HEK293 (cell line): ENCODE data around the gene ORAI2.

Source experiments
- BCL11A ChIP-seq: fragments of 450-650 bp; formaldehyde crosslinking; IDR thresholded peaks from 2 replicates; pipeline ENCODE4 v1.5.1; 2016; ENCODE audit warnings: low read depth, missing biosample characterization, missing genetic modification characterization
- MZF1 ChIP-seq: fragments of 450-650 bp; formaldehyde crosslinking; IDR thresholded peaks from 2 replicates; pipeline ENCODE4 v1.5.1; 2017; ENCODE audit warnings: missing biosample characterization, missing genetic modification characterization, borderline replicate concordance
- OVOL3 ChIP-seq: fragments of 450-650 bp; formaldehyde crosslinking; IDR thresholded peaks from 2 replicates; pipeline ENCODE4 v1.5.1; 2016; ENCODE audit warnings: missing biosample characterization, missing genetic modification characterization
- SCRT1 ChIP-seq: fragments of 450-650 bp; formaldehyde crosslinking; IDR thresholded peaks from 2 replicates; pipeline ENCODE4 v1.5.1; 2016; ENCODE audit warnings: missing biosample characterization, missing genetic modification characterization, borderline replicate concordance
- ZBTB21 ChIP-seq: fragments of 450-650 bp; formaldehyde crosslinking; IDR thresholded peaks from 2 replicates; pipeline ENCODE4 v1.5.1; 2017; ENCODE audit warnings: missing biosample characterization, missing genetic modification characterization
- ZNF133 ChIP-seq: fragments of 450-650 bp; formaldehyde crosslinking; IDR thresholded peaks from 2 replicates; pipeline ENCODE4 v1.5.1; 2016; ENCODE audit warnings: missing biosample characterization, missing genetic modification characterization
- ZNF138 ChIP-seq: fragments of 450-650 bp; formaldehyde crosslinking; IDR thresholded peaks from 2 replicates; pipeline ENCODE4 v1.5.1; 2016; ENCODE audit warnings: missing biosample characterization, missing genetic modification characterization, borderline replicate concordance
- ZNF140 ChIP-seq: fragments of 450-650 bp; formaldehyde crosslinking; IDR thresholded peaks from 2 replicates; pipeline ENCODE4 v1.5.1; 2016; ENCODE audit warnings: missing biosample characterization, missing genetic modification characterization
- ZNF146 ChIP-seq: fragments of 450-650 bp; formaldehyde crosslinking; IDR thresholded peaks from 2 replicates; pipeline ENCODE4 v1.5.1; 2016; ENCODE audit warnings: missing biosample characterization, missing genetic modification characterization
- ZNF174 ChIP-seq: fragments of 450-650 bp; formaldehyde crosslinking; IDR thresholded peaks from 2 replicates; pipeline ENCODE4 v1.5.0; 2017; ENCODE audit warnings: missing biosample characterization, mild to moderate bottlenecking, missing genetic modification characterization
- ZNF2 ChIP-seq: fragments of 450-650 bp; formaldehyde crosslinking; IDR thresholded peaks from 2 replicates; pipeline ENCODE4 v1.5.1; 2016; ENCODE audit warnings: missing biosample characterization, missing genetic modification characterization
- ZNF214 ChIP-seq: fragments of 450-650 bp; formaldehyde crosslinking; IDR thresholded peaks from 2 replicates; pipeline ENCODE4 v1.5.1; 2017; ENCODE audit warnings: missing biosample characterization, mild to moderate bottlenecking, missing genetic modification characterization, borderline replicate concordance
- ZNF239 ChIP-seq: fragments of 450-650 bp; formaldehyde crosslinking; IDR thresholded peaks from 2 replicates; pipeline ENCODE4 v1.5.1; 2016; ENCODE audit warnings: missing biosample characterization, missing genetic modification characterization
- ZNF335 ChIP-seq: fragments of 450-650 bp; formaldehyde crosslinking; conservative IDR thresholded peaks from 2 replicates; pipeline ENCODE4 v1.5.1; 2016; ENCODE audit warnings: missing biosample characterization, missing genetic modification characterization
- ZNF391 ChIP-seq: fragments of 450-650 bp; formaldehyde crosslinking; IDR thresholded peaks from 2 replicates; pipeline ENCODE4 v1.5.1; 2016; ENCODE audit warnings: low read depth, missing biosample characterization, missing genetic modification characterization, borderline replicate concordance
- ZNF433 ChIP-seq: fragments of 450-650 bp; formaldehyde crosslinking; IDR thresholded peaks from 2 replicates; pipeline ENCODE4 v1.5.1; 2016; ENCODE audit warnings: missing biosample characterization, missing genetic modification characterization, low read depth
- ZNF514 ChIP-seq: fragments of 450-650 bp; formaldehyde crosslinking; IDR thresholded peaks from 2 replicates; pipeline ENCODE4 v1.5.1; 2016; ENCODE audit warnings: missing biosample characterization, missing genetic modification characterization
- ZNF544 ChIP-seq: fragments of 450-650 bp; formaldehyde crosslinking; IDR thresholded peaks from 2 replicates; pipeline ENCODE4 v1.5.0; 2017; ENCODE audit warnings: missing biosample characterization, missing genetic modification characterization
- ZNF561 ChIP-seq: fragments of 450-650 bp; IDR thresholded peaks from 2 replicates; pipeline ENCODE4 v1.5.1; 2018; ENCODE audit warnings: missing biosample characterization, missing genetic modification characterization, borderline replicate concordance
- ZNF610 ChIP-seq: fragments of 450-650 bp; formaldehyde crosslinking; IDR thresholded peaks from 2 replicates; pipeline ENCODE4 v1.5.1; 2016; ENCODE audit warnings: missing biosample characterization, missing genetic modification characterization, borderline replicate concordance
- ZNF660 ChIP-seq: fragments of 450-650 bp; IDR thresholded peaks from 2 replicates; pipeline ENCODE4 v1.5.1; 2018; ENCODE audit warnings: missing biosample characterization, mild to moderate bottlenecking, missing genetic modification characterization
- ZNF707 ChIP-seq: fragments of 450-650 bp; formaldehyde crosslinking; IDR thresholded peaks from 2 replicates; pipeline ENCODE4 v1.5.1; 2016; ENCODE audit warnings: missing biosample characterization, missing genetic modification characterization
- ZNF785 ChIP-seq: fragments of 450-650 bp; formaldehyde crosslinking; IDR thresholded peaks from 2 replicates; pipeline ENCODE4 v1.5.1; 2016; ENCODE audit warnings: missing biosample characterization, missing genetic modification characterization
- ZNF791 ChIP-seq: fragments of 450-650 bp; formaldehyde crosslinking; IDR thresholded peaks from 2 replicates; pipeline ENCODE4 v1.5.1; 2016; ENCODE audit warnings: missing biosample characterization, missing genetic modification characterization
- ZNF837 ChIP-seq: fragments of 450-650 bp; formaldehyde crosslinking; IDR thresholded peaks from 2 replicates; pipeline ENCODE4 v1.5.1; 2016; ENCODE audit warnings: missing biosample characterization, missing genetic modification characterization
- TF ChIP-seq, protein P1 (sequence below): fragments of 450-650 bp; formaldehyde crosslinking; IDR thresholded peaks from 2 replicates; pipeline ENCODE4 v1.5.1; 2016; ENCODE audit warnings: missing biosample characterization, missing genetic modification characterization
- TF ChIP-seq, protein P2 (sequence below): fragments of 450-650 bp; formaldehyde crosslinking; IDR thresholded peaks from 2 replicates; pipeline ENCODE4 v1.5.1; 2016; ENCODE audit warnings: missing biosample characterization, missing genetic modification characterization
- TF ChIP-seq, protein P3 (sequence below): fragments of 450-650 bp; formaldehyde crosslinking; IDR thresholded peaks from 2 replicates; pipeline ENCODE4 v1.5.1; 2017; ENCODE audit warnings: missing biosample characterization, missing genetic modification characterization
- TF ChIP-seq, protein P4 (sequence below): fragments of 450-650 bp; IDR thresholded peaks from 2 replicates; pipeline ENCODE4 v1.5.1; 2018; ENCODE audit warnings: missing biosample characterization, mild to moderate bottlenecking, missing genetic modification characterization
- TF ChIP-seq, protein P5 (sequence below): fragments of 450-650 bp; formaldehyde crosslinking; IDR thresholded peaks from 2 replicates; pipeline ENCODE4 v1.5.1; 2016; ENCODE audit warnings: missing biosample characterization, missing genetic modification characterization

Gene ORAI2

DNA sequence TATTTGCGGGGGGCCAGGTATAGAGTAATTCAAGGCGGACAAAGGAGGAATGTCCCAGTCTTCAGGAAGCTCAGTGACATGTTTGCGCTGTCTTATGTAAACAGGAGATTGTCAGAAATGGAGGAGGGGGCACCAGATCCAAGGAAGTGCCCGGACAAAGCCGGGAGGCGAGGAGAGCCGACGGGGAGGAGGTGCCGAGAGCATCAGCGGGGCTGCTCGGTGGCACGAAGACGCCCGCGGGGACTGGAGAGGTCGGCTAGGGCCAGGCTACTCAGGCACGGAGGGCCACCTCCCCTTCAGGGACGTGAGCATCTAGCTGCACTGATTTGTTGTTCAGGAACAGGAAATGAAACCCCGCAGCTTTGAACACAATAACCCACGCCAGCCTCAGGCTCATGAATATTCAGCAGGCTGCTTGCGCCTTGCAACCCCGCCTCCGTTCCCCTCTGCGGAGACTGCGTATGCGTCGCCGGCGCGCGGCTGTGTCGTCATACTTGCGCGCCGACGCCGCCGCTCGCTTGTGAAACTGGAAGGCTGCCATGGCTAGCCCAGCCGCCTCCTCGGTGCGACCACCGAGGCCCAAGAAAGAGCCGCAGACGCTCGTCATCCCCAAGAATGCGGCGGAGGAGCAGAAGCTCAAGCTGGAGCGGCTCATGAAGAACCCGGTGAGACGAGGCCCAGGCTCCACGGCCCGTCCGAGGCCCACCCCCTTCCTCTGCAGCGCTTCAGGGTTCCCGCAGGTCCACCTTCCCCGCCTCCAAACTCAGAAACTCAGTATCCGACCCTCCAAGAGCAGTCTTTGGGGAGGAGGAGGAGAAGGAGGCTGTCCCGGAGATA lies 37.3 kb upstream of the ORAI2 start, which contains the start of gene PRKRIP1 (continued):
- TF ChIP-seq ZNF174 (tag by site-specific recombination): no peak
- peak; percentile 68; the same call in 1 of the 2 replicates for TF ChIP-seq ZNF660 (tag by site-specific recombination)
- no peak for TF ChIP-seq ZNF785
- TF ChIP-seq, protein P1, sequence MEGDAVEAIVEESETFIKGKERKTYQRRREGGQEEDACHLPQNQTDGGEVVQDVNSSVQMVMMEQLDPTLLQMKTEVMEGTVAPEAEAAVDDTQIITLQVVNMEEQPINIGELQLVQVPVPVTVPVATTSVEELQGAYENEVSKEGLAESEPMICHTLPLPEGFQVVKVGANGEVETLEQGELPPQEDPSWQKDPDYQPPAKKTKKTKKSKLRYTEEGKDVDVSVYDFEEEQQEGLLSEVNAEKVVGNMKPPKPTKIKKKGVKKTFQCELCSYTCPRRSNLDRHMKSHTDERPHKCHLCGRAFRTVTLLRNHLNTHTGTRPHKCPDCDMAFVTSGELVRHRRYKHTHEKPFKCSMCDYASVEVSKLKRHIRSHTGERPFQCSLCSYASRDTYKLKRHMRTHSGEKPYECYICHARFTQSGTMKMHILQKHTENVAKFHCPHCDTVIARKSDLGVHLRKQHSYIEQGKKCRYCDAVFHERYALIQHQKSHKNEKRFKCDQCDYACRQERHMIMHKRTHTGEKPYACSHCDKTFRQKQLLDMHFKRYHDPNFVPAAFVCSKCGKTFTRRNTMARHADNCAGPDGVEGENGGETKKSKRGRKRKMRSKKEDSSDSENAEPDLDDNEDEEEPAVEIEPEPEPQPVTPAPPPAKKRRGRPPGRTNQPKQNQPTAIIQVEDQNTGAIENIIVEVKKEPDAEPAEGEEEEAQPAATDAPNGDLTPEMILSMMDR (tag by site-specific recombination): no peak
- TF ChIP-seq, protein P2, sequence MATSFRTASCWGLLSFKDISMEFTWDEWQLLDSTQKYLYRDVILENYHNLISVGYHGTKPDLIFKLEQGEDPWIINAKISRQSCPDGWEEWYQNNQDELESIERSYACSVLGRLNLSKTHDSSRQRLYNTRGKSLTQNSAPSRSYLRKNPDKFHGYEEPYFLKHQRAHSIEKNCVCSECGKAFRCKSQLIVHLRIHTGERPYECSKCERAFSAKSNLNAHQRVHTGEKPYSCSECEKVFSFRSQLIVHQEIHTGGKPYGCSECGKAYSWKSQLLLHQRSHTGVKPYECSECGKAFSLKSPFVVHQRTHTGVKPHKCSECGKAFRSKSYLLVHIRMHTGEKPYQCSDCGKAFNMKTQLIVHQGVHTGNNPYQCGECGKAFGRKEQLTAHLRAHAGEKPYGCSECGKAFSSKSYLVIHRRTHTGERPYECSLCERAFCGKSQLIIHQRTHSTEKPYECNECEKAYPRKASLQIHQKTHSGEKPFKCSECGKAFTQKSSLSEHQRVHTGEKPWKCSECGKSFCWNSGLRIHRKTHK: no peak
- TF ChIP-seq, protein P3, sequence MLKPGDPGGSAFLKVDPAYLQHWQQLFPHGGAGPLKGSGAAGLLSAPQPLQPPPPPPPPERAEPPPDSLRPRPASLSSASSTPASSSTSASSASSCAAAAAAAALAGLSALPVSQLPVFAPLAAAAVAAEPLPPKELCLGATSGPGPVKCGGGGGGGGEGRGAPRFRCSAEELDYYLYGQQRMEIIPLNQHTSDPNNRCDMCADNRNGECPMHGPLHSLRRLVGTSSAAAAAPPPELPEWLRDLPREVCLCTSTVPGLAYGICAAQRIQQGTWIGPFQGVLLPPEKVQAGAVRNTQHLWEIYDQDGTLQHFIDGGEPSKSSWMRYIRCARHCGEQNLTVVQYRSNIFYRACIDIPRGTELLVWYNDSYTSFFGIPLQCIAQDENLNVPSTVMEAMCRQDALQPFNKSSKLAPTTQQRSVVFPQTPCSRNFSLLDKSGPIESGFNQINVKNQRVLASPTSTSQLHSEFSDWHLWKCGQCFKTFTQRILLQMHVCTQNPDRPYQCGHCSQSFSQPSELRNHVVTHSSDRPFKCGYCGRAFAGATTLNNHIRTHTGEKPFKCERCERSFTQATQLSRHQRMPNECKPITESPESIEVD: no peak
- TF ChIP-seq ZNF214: no peak
- no peak for TF ChIP-seq ZNF138 (tag by site-specific recombination)
- no peak for TF ChIP-seq ZNF239 (tag by site-specific recombination)
- TF ChIP-seq, protein P4, sequence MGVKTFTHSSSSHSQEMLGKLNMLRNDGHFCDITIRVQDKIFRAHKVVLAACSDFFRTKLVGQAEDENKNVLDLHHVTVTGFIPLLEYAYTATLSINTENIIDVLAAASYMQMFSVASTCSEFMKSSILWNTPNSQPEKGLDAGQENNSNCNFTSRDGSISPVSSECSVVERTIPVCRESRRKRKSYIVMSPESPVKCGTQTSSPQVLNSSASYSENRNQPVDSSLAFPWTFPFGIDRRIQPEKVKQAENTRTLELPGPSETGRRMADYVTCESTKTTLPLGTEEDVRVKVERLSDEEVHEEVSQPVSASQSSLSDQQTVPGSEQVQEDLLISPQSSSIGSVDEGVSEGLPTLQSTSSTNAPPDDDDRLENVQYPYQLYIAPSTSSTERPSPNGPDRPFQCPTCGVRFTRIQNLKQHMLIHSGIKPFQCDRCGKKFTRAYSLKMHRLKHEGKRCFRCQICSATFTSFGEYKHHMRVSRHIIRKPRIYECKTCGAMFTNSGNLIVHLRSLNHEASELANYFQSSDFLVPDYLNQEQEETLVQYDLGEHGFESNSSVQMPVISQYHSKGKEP (tag by site-specific recombination): no peak
- 0 out of 2 replicates have a peak, but pooled peaks have one; percentile 9 for TF ChIP-seq ZNF146 (tag by site-specific recombination)
- 0 out of 2 replicates have a peak, but pooled peaks have one; percentile 9 for TF ChIP-seq ZNF2 (tag by site-specific recombination)
- TF ChIP-seq ZNF514 (tag by site-specific recombination): no peak
- TF ChIP-seq SCRT1: no peak
- no peak for TF ChIP-seq MZF1 (tag by site-specific recombination)
- no peak for TF ChIP-seq OVOL3 (tag by site-specific recombination)
- no peak for TF ChIP-seq ZNF391 (tag by site-specific recombination)
- no peak for TF ChIP-seq ZNF433 (tag by site-specific recombination)
- peak; percentile 79 for TF ChIP-seq ZNF335 (tag by site-specific recombination)
- TF ChIP-seq, protein P5, sequence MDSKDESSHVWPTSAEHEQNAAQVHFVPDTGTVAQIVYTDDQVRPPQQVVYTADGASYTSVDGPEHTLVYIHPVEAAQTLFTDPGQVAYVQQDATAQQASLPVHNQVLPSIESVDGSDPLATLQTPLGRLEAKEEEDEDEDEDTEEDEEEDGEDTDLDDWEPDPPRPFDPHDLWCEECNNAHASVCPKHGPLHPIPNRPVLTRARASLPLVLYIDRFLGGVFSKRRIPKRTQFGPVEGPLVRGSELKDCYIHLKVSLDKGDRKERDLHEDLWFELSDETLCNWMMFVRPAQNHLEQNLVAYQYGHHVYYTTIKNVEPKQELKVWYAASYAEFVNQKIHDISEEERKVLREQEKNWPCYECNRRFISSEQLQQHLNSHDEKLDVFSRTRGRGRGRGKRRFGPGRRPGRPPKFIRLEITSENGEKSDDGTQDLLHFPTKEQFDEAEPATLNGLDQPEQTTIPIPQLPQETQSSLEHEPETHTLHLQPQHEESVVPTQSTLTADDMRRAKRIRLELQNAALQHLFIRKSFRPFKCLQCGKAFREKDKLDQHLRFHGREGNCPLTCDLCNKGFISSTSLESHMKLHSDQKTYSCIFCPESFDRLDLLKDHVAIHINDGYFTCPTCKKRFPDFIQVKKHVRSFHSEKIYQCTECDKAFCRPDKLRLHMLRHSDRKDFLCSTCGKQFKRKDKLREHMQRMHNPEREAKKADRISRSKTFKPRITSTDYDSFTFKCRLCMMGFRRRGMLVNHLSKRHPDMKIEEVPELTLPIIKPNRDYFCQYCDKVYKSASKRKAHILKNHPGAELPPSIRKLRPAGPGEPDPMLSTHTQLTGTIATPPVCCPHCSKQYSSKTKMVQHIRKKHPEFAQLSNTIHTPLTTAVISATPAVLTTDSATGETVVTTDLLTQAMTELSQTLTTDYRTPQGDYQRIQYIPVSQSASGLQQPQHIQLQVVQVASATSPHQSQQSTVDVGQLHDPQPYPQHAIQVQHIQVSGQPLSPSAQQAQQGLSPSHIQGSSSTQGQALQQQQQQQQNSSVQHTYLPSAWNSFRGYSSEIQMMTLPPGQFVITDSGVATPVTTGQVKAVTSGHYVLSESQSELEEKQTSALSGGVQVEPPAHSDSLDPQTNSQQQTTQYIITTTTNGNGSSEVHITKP: peak; percentile 99
- TF ChIP-seq ZNF610 (tag by site-specific recombination): no peak; the same call in 1 of the 2 replicates
- no peak for TF ChIP-seq ZBTB21 (tag by site-specific recombination)
- no peak for TF ChIP-seq BCL11A (tag by site-specific recombination)
- TF ChIP-seq ZNF133 (tag by site-specific recombination): no peak
- no peak for TF ChIP-seq ZNF707 (tag by site-specific recombination)
- TF ChIP-seq ZNF561: no peak
- no peak for TF ChIP-seq ZNF140
- no peak for TF ChIP-seq ZNF544
- TF ChIP-seq ZNF791 (tag by site-specific recombination): no peak
- TF ChIP-seq ZNF837 (tag by site-specific recombination): no peak
